RWPE2 (cell line): Measurements from ENCODE around the gene PRKAR1A.

Experiments used
- ATAC-seq: fragments of 200-7000 bp; cut with Tn5 transposase; 3 replicates; pipeline ENCODE4 v1.9.1; 2021; ENCODE audit warnings: low read depth
- DNase-seq: peaks from one replicate; pipeline ENCODE4 v3.0.0-alpha.2; 2020; ENCODE audit warnings: low spot score
- H3K27ac ChIP-seq: fragments of 450-650 bp; 2 replicates; pipeline ENCODE4 v1.5.1; 2017; ENCODE audit warnings: mild to moderate bottlenecking; ENCODE audit not compliant: poor library complexity, severe bottlenecking
- H3K27me3 ChIP-seq: fragments of 250-450 bp; sonication (Bioruptor Pico); 2 replicates; pipeline ENCODE4 v1.5.1; 2021; ENCODE audit warnings: mild to moderate bottlenecking, moderate library complexity; ENCODE audit not compliant: insufficient read depth, poor library complexity, severe bottlenecking
- H3K36me3 ChIP-seq: fragments of 250-450 bp; sonication (Bioruptor Pico); 2 replicates; pipeline ENCODE4 v1.5.1; 2020; ENCODE audit warnings: low read depth, mild to moderate bottlenecking, moderate library complexity
- H3K4me1 ChIP-seq: fragments of 250-450 bp; sonication (Bioruptor Pico); 2 replicates; pipeline ENCODE4 v1.5.1; 2021; ENCODE audit warnings: mild to moderate bottlenecking, moderate library complexity; ENCODE audit not compliant: insufficient read depth, poor library complexity, severe bottlenecking
- H3K4me3 ChIP-seq: fragments of 250-450 bp; sonication (Bioruptor Pico); 2 replicates; pipeline ENCODE4 v1.5.1; 2021; ENCODE audit warnings: mild to moderate bottlenecking, moderate library complexity; ENCODE audit not compliant: severe bottlenecking
- H3K9me3 ChIP-seq: fragments of 250-450 bp; sonication (Bioruptor Pico); 2 replicates; pipeline ENCODE4 v1.5.1; 2021; ENCODE audit warnings: mild to moderate bottlenecking, moderate library complexity; ENCODE audit not compliant: severe bottlenecking
- CTCF ChIP-seq: fragments of 450-650 bp; IDR thresholded peaks from one replicate; pipeline ENCODE4 v1.5.1; 2017; ENCODE audit warnings: mild to moderate bottlenecking, moderate library complexity; ENCODE audit not compliant: poor library complexity, severe bottlenecking

PRKAR1A gene

GRCh38 chr17:68595986-68596385 lies 83.8 kb downstream of the PRKAR1A start:
- Histone ChIP-seq H3K9me3 (no peaks in the 10 kb centered on the region), H3K27ac (no peak overlapping the region), H3K4me3 (no peak overlapping the region), H3K4me1 (no peaks in the 10 kb centered on the region), H3K27me3 (peaks cover 37% of the 10 kb centered on the region), H3K36me3 (no peaks in the 10 kb centered on the region)
- no peak for TF ChIP-seq CTCF
- DNase-seq (no peak), ATAC-seq (no peak)

GRCh38 chr17:68596411-68596945 lies 84.2 kb downstream of the PRKAR1A start:
- Histone ChIP-seq H3K4me1 (no peaks in the 10 kb centered on the region), H3K27me3 (peaks cover 40% of the 10 kb centered on the region), H3K9me3 (no peaks in the 10 kb centered on the region), H3K36me3 (no peaks in the 10 kb centered on the region), H3K4me3 (no peak overlapping the region), H3K27ac (no peak overlapping the region)
- ATAC-seq, result no peak
- TF ChIP-seq CTCF, result no peak
- no peak for DNase-seq

GRCh38 chr17:68598074-68598473 lies 85.8 kb downstream of the PRKAR1A start:
- Histone ChIP-seq H3K4me1 (no peaks in the 10 kb centered on the region), H3K36me3 (no peaks in the 10 kb centered on the region), H3K27me3 (peaks cover 48% of the 10 kb centered on the region), H3K4me3 (no peak overlapping the region), H3K9me3 (no peaks in the 10 kb centered on the region), H3K27ac (no peak overlapping the region)
- ATAC-seq, result no peak
- no peak for TF ChIP-seq CTCF
- no peak for DNase-seq

- ATAC-seq (no peak), DNase-seq (no peak)
- H3K9me3 ChIP-seq, result no peaks in the 10 kb centered on the region
- no peaks in the 10 kb centered on the region for H3K36me3 ChIP-seq
- TF ChIP-seq CTCF, result no peak
- H3K27me3 ChIP-seq, result peaks cover 49% of the 10 kb centered on the region
- H3K4me1 ChIP-seq, result no peaks in the 10 kb centered on the region
- H3K4me3 ChIP-seq, result no peak overlapping the region
- H3K27ac ChIP-seq, result no peak overlapping the region
These were observed 86.3 kb downstream of the PRKAR1A start for GRCh38 chr17:68598545-68598961.

GRCh38 chr17:68599091-68599490 lies 86.9 kb downstream of the PRKAR1A start:
- no peak for DNase-seq
- no peak for ATAC-seq
- Histone ChIP-seq H3K4me1 (no peaks in the 10 kb centered on the region), H3K36me3 (no peaks in the 10 kb centered on the region), H3K27me3 (peaks cover 53% of the 10 kb centered on the region), H3K9me3 (no peaks in the 10 kb centered on the region), H3K4me3 (no peak overlapping the region), H3K27ac (no peak overlapping the region)
- TF ChIP-seq CTCF, result no peak
